GM12864 (cell line): Measurements from ENCODE around the gene HLA-G.
A peak's percentile ranks its signal among the peaks of the same experiment; 100 is the strongest.

Experiments
- DNase-seq: peaks from one replicate; pipeline ENCODE4 v3.0.0-alpha.2; 2011; ENCODE audit warnings: low read depth
- H3K4me3 ChIP-seq: 2 replicates; pipeline ENCODE4 v1.5.1; 2011; ENCODE audit warnings: mild to moderate bottlenecking, low read depth, low read length, control low read depth
- CTCF ChIP-seq: IDR thresholded peaks from 2 replicates; pipeline ENCODE4 v1.5.1; 2011; ENCODE audit warnings: low read depth, mild to moderate bottlenecking, moderate library complexity, low read length, control low read depth, inconsistent platforms; ENCODE audit errors: missing control alignments

HLA-G gene

GRCh38 chr6:29815118-29815750 is 12.4 kb upstream of the HLA-G start:
- no peak for TF ChIP-seq CTCF
- no peak for DNase-seq
- no peak overlapping the region for H3K4me3 ChIP-seq

GRCh38 chr6:29816030-29816429 is 11.6 kb upstream of the HLA-G start:
- no peak for TF ChIP-seq CTCF
- H3K4me3 ChIP-seq = no peak overlapping the region
- DNase-seq = no peak

- no peak for DNase-seq
- no peak overlapping the region for H3K4me3 ChIP-seq
- no peak for TF ChIP-seq CTCF
Observed at GRCh38 chr6:29818892-29819291, 8.7 kb upstream of the HLA-G start.

GRCh38 chr6:29824144-29824543 is 3.5 kb upstream of the HLA-G start:
- DNase-seq = no peak
- H3K4me3 ChIP-seq = no peak overlapping the region
- no peak for TF ChIP-seq CTCF

GRCh38 chr6:29825848-29826247 is 1.8 kb upstream of the HLA-G start:
- H3K4me3 ChIP-seq = no peak overlapping the region
- TF ChIP-seq CTCF = no peak
- no peak for DNase-seq

GRCh38 chr6:29826271-29826670 is 1.4 kb upstream of the HLA-G start:
- H3K4me3 ChIP-seq = no peak overlapping the region
- DNase-seq = no peak
- TF ChIP-seq CTCF = no peak

- no peak for DNase-seq
- no peak for TF ChIP-seq CTCF
- H3K4me3 ChIP-seq = peak overlapping the region; percentile 40; the same call in 1 of the 2 replicates
Observed at GRCh38 chr6:29828471-29828797, 809 bp downstream of the HLA-G start.
